HG03060 (cell line): ENCODE measurements around the gene HMGCS1.
"Not testable (repeated sequence)": the region's sequence is repeated elsewhere in the genome, so short reads cannot be mapped to it uniquely, and the experiment has no call there.

Experiments
- ATAC-seq: cut with Tn5 transposase; IDR thresholded peaks from one replicate; pipeline ENCODE4 v1.9.1; 2021; ENCODE audit warnings: low read depth, moderate number of reproducible peaks; ENCODE audit not compliant: unreplicated experiment

The HMGCS1 gene

GRCh38 chr5:43313854-43314457 lies 744 bp upstream of the HMGCS1 start:
- no peak for ATAC-seq

- no peak for ATAC-seq
These were observed 545 bp downstream of the HMGCS1 start for GRCh38 chr5:43312699-43313034.

GRCh38 chr5:43312076-43312661 lies 1.0 kb downstream of the HMGCS1 start:
- no peak for ATAC-seq

- ATAC-seq, result no peak
These were observed 3.6 kb downstream of the HMGCS1 start for GRCh38 chr5:43309637-43310036.

GRCh38 chr5:43309122-43309521 lies 4.1 kb downstream of the HMGCS1 start:
- no peak for ATAC-seq

- ATAC-seq, result not testable (repeated sequence)
These were observed 6.3 kb downstream of the HMGCS1 start for GRCh38 chr5:43306954-43307353.

GRCh38 chr5:43305948-43306565 lies 7.2 kb downstream of the HMGCS1 start:
- no peak for ATAC-seq

- no peak for ATAC-seq
These were observed 8.7 kb downstream of the HMGCS1 start for GRCh38 chr5:43304525-43304924.

- ATAC-seq, result no peak
These were observed 10.0 kb downstream of the HMGCS1 start for GRCh38 chr5:43303242-43303641.

GRCh38 chr5:43302481-43302880 lies 10.7 kb downstream of the HMGCS1 start:
- ATAC-seq, result no peak

GRCh38 chr5:43301653-43302091 lies 11.5 kb downstream of the HMGCS1 start:
- no peak for ATAC-seq

- no peak for ATAC-seq
These were observed 13.1 kb downstream of the HMGCS1 start for GRCh38 chr5:43300112-43300511.

GRCh38 chr5:43298443-43298842 lies 14.8 kb downstream of the HMGCS1 start:
- no peak for ATAC-seq

- no peak for ATAC-seq
These were observed 16.4 kb downstream of the HMGCS1 start for GRCh38 chr5:43296835-43297234.

GRCh38 chr5:43295202-43295601 lies 18.0 kb downstream of the HMGCS1 start:
- no peak for ATAC-seq

- ATAC-seq, result no peak
These were observed 19.0 kb downstream of the HMGCS1 start for GRCh38 chr5:43294226-43294625.

- ATAC-seq, result no peak
These were observed 22.5 kb downstream of the HMGCS1 start for GRCh38 chr5:43290726-43291125.

GRCh38 chr5:43288269-43288831 lies 24.9 kb downstream of the HMGCS1 start:
- no peak for ATAC-seq

GRCh38 chr5:43287493-43287892 lies 25.7 kb downstream of the HMGCS1 start:
- ATAC-seq, result no peak

GRCh38 chr5:43286623-43287022 lies 26.6 kb downstream of the HMGCS1 start:
- no peak for ATAC-seq

GRCh38 chr5:43281840-43282658 lies 31.2 kb downstream of the HMGCS1 start:
- no peak for ATAC-seq
